ENCODE results near the gene EPGN. TPM values are rescaled to one million over a fixed set of nuclear protein-coding genes. Genes with fewer than 3 reads are reported as not detected.
A peak's percentile ranks its signal among the peaks of the same experiment; 100 is the strongest.

Gene EPGN
- total and polyA plus RNA-seq, 10 donors: 0.05 to 1.2 (median 0.46) TPM; not detected in 7

GRCh38 chr4:74294681-74295080, 13.6 kb upstream of the EPGN start:
- Histone ChIP-seq H3K4me3 (no peak overlapping the region), H3K4me1 (no peaks in the 10 kb centered on the region), H3K9me3 (peaks cover 0 to 9% (median 0%) of the 10 kb centered on the region in 8 donors), H3K27me3 (replicated peaks in 1 of 7) (no peaks in the 10 kb centered on the region), H3K27ac (no peak overlapping the region), H3K36me3 (no peaks in the 10 kb centered on the region)
- intact Hi-C loops (cut with DNase I; ENCODE audit: low total_unique reads): no loop called here
- DNase-seq: no peak
- WGBS, 5 donors: 81 to 97% (median 93%) methylated on average over 1 of the region's 1 CpG
- TF ChIP-seq POLR2A (IDR thresholded peaks at IDR 0.05): no peak
- no peak for TF ChIP-seq POLR2AphosphoS5 (IDR thresholded peaks at IDR 0.05)
- TF ChIP-seq, protein P1, sequence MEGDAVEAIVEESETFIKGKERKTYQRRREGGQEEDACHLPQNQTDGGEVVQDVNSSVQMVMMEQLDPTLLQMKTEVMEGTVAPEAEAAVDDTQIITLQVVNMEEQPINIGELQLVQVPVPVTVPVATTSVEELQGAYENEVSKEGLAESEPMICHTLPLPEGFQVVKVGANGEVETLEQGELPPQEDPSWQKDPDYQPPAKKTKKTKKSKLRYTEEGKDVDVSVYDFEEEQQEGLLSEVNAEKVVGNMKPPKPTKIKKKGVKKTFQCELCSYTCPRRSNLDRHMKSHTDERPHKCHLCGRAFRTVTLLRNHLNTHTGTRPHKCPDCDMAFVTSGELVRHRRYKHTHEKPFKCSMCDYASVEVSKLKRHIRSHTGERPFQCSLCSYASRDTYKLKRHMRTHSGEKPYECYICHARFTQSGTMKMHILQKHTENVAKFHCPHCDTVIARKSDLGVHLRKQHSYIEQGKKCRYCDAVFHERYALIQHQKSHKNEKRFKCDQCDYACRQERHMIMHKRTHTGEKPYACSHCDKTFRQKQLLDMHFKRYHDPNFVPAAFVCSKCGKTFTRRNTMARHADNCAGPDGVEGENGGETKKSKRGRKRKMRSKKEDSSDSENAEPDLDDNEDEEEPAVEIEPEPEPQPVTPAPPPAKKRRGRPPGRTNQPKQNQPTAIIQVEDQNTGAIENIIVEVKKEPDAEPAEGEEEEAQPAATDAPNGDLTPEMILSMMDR (IDR thresholded peaks at IDR 0.05 in 8 of 11, conservative IDR thresholded peaks at IDR 0.05 in 3 of 11): no peak

DNA sequence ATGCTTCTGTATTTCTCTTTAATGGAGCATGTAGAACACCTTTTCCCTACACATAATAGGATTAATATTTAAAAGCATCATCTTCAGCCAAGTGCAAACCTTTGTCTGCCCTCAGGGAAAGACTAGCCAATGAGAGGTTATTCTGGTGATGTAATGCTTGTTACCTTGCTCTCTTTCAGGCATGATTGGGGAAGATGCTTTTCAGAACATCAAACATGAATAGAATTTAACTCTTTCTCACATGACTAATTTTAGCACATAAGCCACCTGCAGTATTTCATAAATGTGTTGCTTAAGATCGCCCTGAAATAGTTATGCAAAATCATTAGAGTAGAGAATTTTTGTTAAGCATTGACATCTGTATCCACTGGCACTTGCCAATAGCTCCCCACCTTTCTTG, 10.7 kb upstream of the EPGN start:
- intact Hi-C loops (cut with DNase I; ENCODE audit: low total_unique reads): no loop called here

GRCh38 chr4:74304095-74304625, 4.1 kb upstream of the EPGN start:
- WGBS, 5 donors: 73 to 83% (median 75%) methylated on average over 4 of the region's 4 CpGs
- intact Hi-C loops (cut with DNase I; ENCODE audit: low total_unique reads): no loop called here

More for the DNA sequence above, 10.7 kb upstream of the EPGN start:
- peaks cover 0 to 4% (median 0%) of the 10 kb centered on the region in 8 donors for H3K9me3 ChIP-seq
- H3K4me3 ChIP-seq: no peak overlapping the region
- no peak overlapping the region for H3K27ac ChIP-seq
- no peak for DNase-seq
- WGBS, 5 donors: 68 to 81% (median 72%) methylated on average over 1 of the region's 1 CpG
- no peaks in the 10 kb centered on the region for H3K36me3 ChIP-seq
- H3K4me1 ChIP-seq: no peaks in the 10 kb centered on the region
- TF ChIP-seq POLR2AphosphoS5 (IDR thresholded peaks at IDR 0.05): no peak
- TF ChIP-seq POLR2A (IDR thresholded peaks at IDR 0.05): no peak
- TF ChIP-seq, protein P1 (IDR thresholded peaks at IDR 0.05 in 8 of 11, conservative IDR thresholded peaks at IDR 0.05 in 3 of 11): no peak
- H3K27me3 ChIP-seq (replicated peaks in 1 of 7): no peaks in the 10 kb centered on the region

GRCh38 chr4:74305000-74305399, 3.3 kb upstream of the EPGN start:
- WGBS, 5 donors: 88 to 98% (median 94%) methylated on average over 1 of the region's 1 CpG
- H3K36me3 ChIP-seq: no peaks in the 10 kb centered on the region
- intact Hi-C loops (cut with DNase I; ENCODE audit: low total_unique reads): no loop called here

More at GRCh38 chr4:74304095-74304625, 4.1 kb upstream of the EPGN start:
- no peak overlapping the region for H3K4me3 ChIP-seq
- peak overlapping the region in 1 of 8 donors; percentile 60 for H3K27ac ChIP-seq
- no peaks in the 10 kb centered on the region for H3K27me3 ChIP-seq (replicated peaks in 1 of 7)
- peaks cover 0 to 8% (median 2%) of the 10 kb centered on the region in 6 donors for H3K4me1 ChIP-seq
- H3K9me3 ChIP-seq: no peaks in the 10 kb centered on the region
- DNase-seq: no peak
- TF ChIP-seq POLR2A (IDR thresholded peaks at IDR 0.05): no peak
- no peaks in the 10 kb centered on the region for H3K36me3 ChIP-seq

More at GRCh38 chr4:74305000-74305399, 3.3 kb upstream of the EPGN start:
- Histone ChIP-seq H3K27me3 (replicated peaks in 1 of 7) (no peaks in the 10 kb centered on the region), H3K9me3 (no peaks in the 10 kb centered on the region), H3K27ac (peak overlapping the region in 1 of 8 donors; percentile 60), H3K4me1 (peaks cover 0 to 13% (median 7%) of the 10 kb centered on the region in 6 donors), H3K4me3 (no peak overlapping the region)
- TF ChIP-seq POLR2AphosphoS5 (IDR thresholded peaks at IDR 0.05) (no peak), POLR2A (IDR thresholded peaks at IDR 0.05) (no peak)
- TF ChIP-seq, protein P1 (IDR thresholded peaks at IDR 0.05 in 8 of 11, conservative IDR thresholded peaks at IDR 0.05 in 3 of 11): no peak
- DNase-seq: no peak
